ENCODE data around the gene CDH23. TPM values are rescaled to one million over a fixed set of nuclear protein-coding genes. Genes with fewer than 3 reads are reported as not detected.

CDH23 gene
- polyA plus RNA-seq, 1 experiment: 0.01 TPM

GRCh38 chr10:71547876-71548846 is 151.4 kb downstream of the CDH23 start:
- no peak overlapping the region for H3K4me3 ChIP-seq (ENCODE audit: low read depth, low read length)
- DNase-seq (ENCODE audit: low read depth, low spot score): no peak
- no peak overlapping the region for H3K27ac ChIP-seq (ENCODE audit: low read depth, low read length)
- peak; percentile 43 for TF ChIP-seq CTCF (IDR thresholded peaks at IDR 0.05; ENCODE audit: low read depth, low read length)
- H3K27me3 ChIP-seq (ENCODE audit: control insufficient read depth, insufficient read depth, low read length): peaks cover 55% of the 10 kb centered on the region
- ChIA-PET CTCF (interaction anchor here (0.7 to 1.5 kb wide), 4 partner anchors 22 to 233 kb away, joined by 3 to 7 read pairs (median 4); no protein-coding TSS in a partner anchor), POLR2A (interaction anchor here (0.7 kb wide), 1 partner anchor 171 kb away, joined by 3 read pairs; no protein-coding TSS in a partner anchor)
- no peaks in the 10 kb centered on the region; the same call in 1 of the 2 replicates for H3K9me3 ChIP-seq (ENCODE audit: control insufficient read depth, insufficient read depth, low read length)

GRCh38 chr10:71549766-71550533 is 153.2 kb downstream of the CDH23 start:
- peaks cover 41% of the 10 kb centered on the region for H3K27me3 ChIP-seq (ENCODE audit: control insufficient read depth, insufficient read depth, low read length)
- DNase-seq (ENCODE audit: low read depth, low spot score): no peak
- no peak overlapping the region for H3K27ac ChIP-seq (ENCODE audit: low read depth, low read length)
- POLR2A ChIA-PET: interaction anchor here (0.5 kb wide), 1 partner anchor 67 kb away, joined by 4 read pairs; no protein-coding TSS in a partner anchor
- TF ChIP-seq CTCF (IDR thresholded peaks at IDR 0.05; ENCODE audit: low read depth, low read length): no peak
- CTCF ChIA-PET: interaction anchor here (0.7 to 1.6 kb wide), 3 partner anchors 20 to 235 kb away, joined by 3 to 6 read pairs (median 4); no protein-coding TSS in a partner anchor
- no peak overlapping the region for H3K4me3 ChIP-seq (ENCODE audit: low read depth, low read length)
- no peaks in the 10 kb centered on the region; the same call in 1 of the 2 replicates for H3K9me3 ChIP-seq (ENCODE audit: control insufficient read depth, insufficient read depth, low read length)

- H3K9me3 ChIP-seq (ENCODE audit: control insufficient read depth, insufficient read depth, low read length): no peaks in the 10 kb centered on the region; the same call in 1 of the 2 replicates
- ChIA-PET POLR2A (interaction anchor here (0.5 kb wide), 1 partner anchor 67 kb away, joined by 4 read pairs; no protein-coding TSS in a partner anchor), CTCF (interaction anchor here (0.7 to 1.6 kb wide), 2 partner anchors 19 to 152 kb away, joined by 4 to 6 read pairs; no protein-coding TSS in a partner anchor)
- H3K27me3 ChIP-seq (ENCODE audit: control insufficient read depth, insufficient read depth, low read length): peaks cover 35% of the 10 kb centered on the region
- no peak for DNase-seq (ENCODE audit: low read depth, low spot score)
- no peak overlapping the region for H3K27ac ChIP-seq (ENCODE audit: low read depth, low read length)
- no peak for TF ChIP-seq CTCF (IDR thresholded peaks at IDR 0.05; ENCODE audit: low read depth, low read length)
- no peak overlapping the region for H3K4me3 ChIP-seq (ENCODE audit: low read depth, low read length)
Observed at GRCh38 chr10:71550628-71551027, 153.9 kb downstream of the CDH23 start.

GRCh38 chr10:71551970-71552369 is 155.2 kb downstream of the CDH23 start:
- H3K27me3 ChIP-seq (ENCODE audit: control insufficient read depth, insufficient read depth, low read length): peaks cover 31% of the 10 kb centered on the region
- H3K27ac ChIP-seq (ENCODE audit: low read depth, low read length): no peak overlapping the region
- no peak for DNase-seq (ENCODE audit: low read depth, low spot score)
- POLR2A ChIA-PET: no interaction called here
- no peak for TF ChIP-seq CTCF (IDR thresholded peaks at IDR 0.05; ENCODE audit: low read depth, low read length)
- H3K9me3 ChIP-seq (ENCODE audit: control insufficient read depth, insufficient read depth, low read length): no peaks in the 10 kb centered on the region; the same call in 1 of the 2 replicates
- CTCF ChIA-PET: interaction anchor here (0.8 to 0.9 kb wide), 2 partner anchors 19 to 145 kb away, joined by 3 read pairs; no protein-coding TSS in a partner anchor
- H3K4me3 ChIP-seq (ENCODE audit: low read depth, low read length): no peak overlapping the region
